Cardiac fibroblast (primary cell): ENCODE results near the gene BCL11B.

Experiments
- DNase-seq, 2 donors: peaks; one replicate each; pipeline versions ENCODE4 v3.0.0 to v3.0.0-alpha.2; 2010; ENCODE audit warnings: low read depth in 2 of 2
- H3K4me3 ChIP-seq, 2 donors: replicated peaks in 1 of 2; 1 replicate in 1 of 2; 2 replicates in 1 of 2; pipeline ENCODE4 v1.5.1; 2011; ENCODE audit warnings: low read depth in 2 of 2, low read length in 2 of 2, mild to moderate bottlenecking in 2 of 2, moderate library complexity in 1 of 2
- CTCF ChIP-seq: IDR thresholded peaks from one replicate; pipeline ENCODE4 v1.5.1; 2011; ENCODE audit warnings: low read depth, mild to moderate bottlenecking, low read length, inconsistent platforms

The BCL11B gene

GRCh38 chr14:99206090-99206489 is 65.9 kb downstream of the BCL11B start:
- DNase-seq = no peak
- H3K4me3 ChIP-seq = no peak overlapping the region
- no peak for TF ChIP-seq CTCF

- no peak for TF ChIP-seq CTCF
- H3K4me3 ChIP-seq = no peak overlapping the region
- no peak for DNase-seq
These were observed 66.8 kb downstream of the BCL11B start for GRCh38 chr14:99205086-99205688.

- no peak for TF ChIP-seq CTCF
- no peak for DNase-seq
- no peak overlapping the region for H3K4me3 ChIP-seq
These were observed 68.2 kb downstream of the BCL11B start for GRCh38 chr14:99203801-99204200.

- DNase-seq = no peak
- no peak overlapping the region for H3K4me3 ChIP-seq
- TF ChIP-seq CTCF = no peak
These were observed 68.9 kb downstream of the BCL11B start for GRCh38 chr14:99203080-99203479.

- DNase-seq = no peak
- H3K4me3 ChIP-seq = no peak overlapping the region
- no peak for TF ChIP-seq CTCF
These were observed 69.5 kb downstream of the BCL11B start for GRCh38 chr14:99202516-99202915.

GRCh38 chr14:99201351-99202073 is 70.5 kb downstream of the BCL11B start:
- H3K4me3 ChIP-seq = no peak overlapping the region
- no peak for DNase-seq
- no peak for TF ChIP-seq CTCF

GRCh38 chr14:99200654-99201005 is 71.4 kb downstream of the BCL11B start:
- DNase-seq = no peak
- H3K4me3 ChIP-seq = no peak overlapping the region
- no peak for TF ChIP-seq CTCF
